Measurements from ENCODE around the gene AOAH.

- no peak for TF ChIP-seq POLR2A (IDR thresholded peaks at IDR 0.05)
- no peak for TF ChIP-seq CTCF (IDR thresholded peaks at IDR 0.05)
These were observed 15.1 kb upstream of the AOAH start for GRCh38 chr7:36739351-36739750.

All from adrenal gland (tissue), 5 donors.